Activated T-cell treated with anti-CD3 and anti-CD28 coated beads for 4 hours (primary cell): ENCODE results near the gene RAB21.
"Not testable (repeated sequence)": the region's sequence is repeated elsewhere in the genome, so short reads cannot be mapped to it uniquely, and the experiment has no call there.

Source experiments
- DNase-seq: peaks from one replicate; pipeline ENCODE4 v3.0.0-alpha.2; 2020

The RAB21 gene

GRCh38 chr12:71755146-71755892 lies 656 bp downstream of the RAB21 start:
- peak; percentile 40 for DNase-seq

GRCh38 chr12:71756054-71756690 lies 1.5 kb downstream of the RAB21 start:
- no peak for DNase-seq

GRCh38 chr12:71759941-71760340 lies 5.3 kb downstream of the RAB21 start:
- DNase-seq = no peak

- no peak for DNase-seq
These were observed 5.8 kb downstream of the RAB21 start for GRCh38 chr12:71760471-71760870.

GRCh38 chr12:71761354-71761753 lies 6.7 kb downstream of the RAB21 start:
- DNase-seq = not testable (repeated sequence)

- DNase-seq = no peak
These were observed 9.2 kb downstream of the RAB21 start for GRCh38 chr12:71763677-71764379.

GRCh38 chr12:71764587-71765321 lies 10.1 kb downstream of the RAB21 start:
- no peak for DNase-seq

- DNase-seq = no peak
These were observed 11.5 kb downstream of the RAB21 start for GRCh38 chr12:71766202-71766601.

- DNase-seq = no peak
These were observed 12.5 kb downstream of the RAB21 start for GRCh38 chr12:71767183-71767582.

- no peak for DNase-seq
These were observed 14.2 kb downstream of the RAB21 start for GRCh38 chr12:71768900-71769299.

- DNase-seq = no peak
These were observed 16.4 kb downstream of the RAB21 start for GRCh38 chr12:71771069-71771468.

GRCh38 chr12:71772735-71773134 lies 18.1 kb downstream of the RAB21 start:
- DNase-seq = no peak

- peak; percentile 27 for DNase-seq
These were observed 25.7 kb downstream of the RAB21 start for GRCh38 chr12:71780237-71780822.

GRCh38 chr12:71782017-71782416 lies 27.4 kb downstream of the RAB21 start:
- no peak for DNase-seq

GRCh38 chr12:71786829-71787228 lies 32.2 kb downstream of the RAB21 start:
- DNase-seq = no peak

- DNase-seq = no peak
These were observed 32.9 kb downstream of the RAB21 start for GRCh38 chr12:71787580-71787979.

- no peak for DNase-seq
These were observed 35.7 kb downstream of the RAB21 start for GRCh38 chr12:71790331-71790730.

- no peak for DNase-seq
These were observed 36.9 kb downstream of the RAB21 start for GRCh38 chr12:71791473-71792150.

GRCh38 chr12:71792599-71792998 lies 37.9 kb downstream of the RAB21 start:
- DNase-seq = no peak

GRCh38 chr12:71795901-71796300 lies 41.2 kb downstream of the RAB21 start:
- no peak for DNase-seq

- no peak for DNase-seq
These were observed 42.9 kb downstream of the RAB21 start for GRCh38 chr12:71797531-71797930.

- no peak for DNase-seq
These were observed 44.4 kb downstream of the RAB21 start for GRCh38 chr12:71799106-71799505.
